ENCODE data around the gene DNTTIP2. TPM values are rescaled to one million over a fixed set of nuclear protein-coding genes. Genes with fewer than 3 reads are reported as not detected.

The DNTTIP2 gene
- polyA plus RNA-seq, 1 donor from 2014 or later = 43.8 TPM

- no peaks in the 10 kb centered on the region for H3K9me3 ChIP-seq (ENCODE audit: low read length)
- no peaks in the 10 kb centered on the region for H3K79me2 ChIP-seq (replicated peaks; ENCODE audit: insufficient read depth, low read length)
- TF ChIP-seq SMC3 (conservative IDR thresholded peaks at IDR 0.05; ENCODE audit: poor library complexity) = no peak
- no peak for TF ChIP-seq EZH2 (IDR thresholded peaks at IDR 0.05; ENCODE audit: borderline replicate concordance, insufficient read depth, low read length, poor library complexity, severe bottlenecking)
- TF ChIP-seq, protein P1, sequence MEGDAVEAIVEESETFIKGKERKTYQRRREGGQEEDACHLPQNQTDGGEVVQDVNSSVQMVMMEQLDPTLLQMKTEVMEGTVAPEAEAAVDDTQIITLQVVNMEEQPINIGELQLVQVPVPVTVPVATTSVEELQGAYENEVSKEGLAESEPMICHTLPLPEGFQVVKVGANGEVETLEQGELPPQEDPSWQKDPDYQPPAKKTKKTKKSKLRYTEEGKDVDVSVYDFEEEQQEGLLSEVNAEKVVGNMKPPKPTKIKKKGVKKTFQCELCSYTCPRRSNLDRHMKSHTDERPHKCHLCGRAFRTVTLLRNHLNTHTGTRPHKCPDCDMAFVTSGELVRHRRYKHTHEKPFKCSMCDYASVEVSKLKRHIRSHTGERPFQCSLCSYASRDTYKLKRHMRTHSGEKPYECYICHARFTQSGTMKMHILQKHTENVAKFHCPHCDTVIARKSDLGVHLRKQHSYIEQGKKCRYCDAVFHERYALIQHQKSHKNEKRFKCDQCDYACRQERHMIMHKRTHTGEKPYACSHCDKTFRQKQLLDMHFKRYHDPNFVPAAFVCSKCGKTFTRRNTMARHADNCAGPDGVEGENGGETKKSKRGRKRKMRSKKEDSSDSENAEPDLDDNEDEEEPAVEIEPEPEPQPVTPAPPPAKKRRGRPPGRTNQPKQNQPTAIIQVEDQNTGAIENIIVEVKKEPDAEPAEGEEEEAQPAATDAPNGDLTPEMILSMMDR (IDR thresholded peaks at IDR 0.05; ENCODE audit: poor library complexity, severe bottlenecking) = no peak
- TF ChIP-seq RAD21 (conservative IDR thresholded peaks at IDR 0.05) = no peak
- TF ChIP-seq REST (IDR thresholded peaks at IDR 0.05; ENCODE audit: borderline replicate concordance) = no peak
- TF ChIP-seq EP300 (conservative IDR thresholded peaks at IDR 0.05; ENCODE audit: poor library complexity, severe bottlenecking) = no peak
- TF ChIP-seq MXI1 (conservative IDR thresholded peaks at IDR 0.05; ENCODE audit: poor library complexity, severe bottlenecking) = no peak
- no peak for TF ChIP-seq POLR2AphosphoS5 (IDR thresholded peaks at IDR 0.05)
- no peak for TF ChIP-seq TAF1 (IDR thresholded peaks at IDR 0.05; ENCODE audit: low read depth)
- H4K20me1 ChIP-seq (ENCODE audit: insufficient read depth) = no peaks in the 10 kb centered on the region
- H3F3A ChIP-seq (ENCODE audit: insufficient read depth, low read length, poor library complexity, severe bottlenecking) = no peaks in the 10 kb centered on the region
- no peaks in the 10 kb centered on the region for H3K9me2 ChIP-seq (ENCODE audit: insufficient read depth, low read length)
- H3K4me2 ChIP-seq (ENCODE audit: low read length) = no peak overlapping the region
- H3K27me3 ChIP-seq (ENCODE audit: insufficient read depth, low read depth, low read length) = no peaks in the 10 kb centered on the region
- no peaks in the 10 kb centered on the region for H3K36me3 ChIP-seq (ENCODE audit: insufficient read depth, low read length)
- H3K4me3 ChIP-seq (ENCODE audit: low read length) = no peak overlapping the region
- no peak overlapping the region for H3K27ac ChIP-seq (ENCODE audit: low read length)
- H2AFZ ChIP-seq (ENCODE audit: low read depth, low read length) = no peak overlapping the region
- H3K9ac ChIP-seq (ENCODE audit: low read length) = no peak overlapping the region
Measured at GRCh38 chr1:93820554-93821422, 58.2 kb downstream of the DNTTIP2 start.

GRCh38 chr1:93818570-93818959 lies 60.4 kb downstream of the DNTTIP2 start:
- no peaks in the 10 kb centered on the region for H4K20me1 ChIP-seq (ENCODE audit: insufficient read depth)
- H3K9me2 ChIP-seq (ENCODE audit: insufficient read depth, low read length) = no peaks in the 10 kb centered on the region
- no peak overlapping the region for H3K9ac ChIP-seq (ENCODE audit: low read length)
- H3K4me3 ChIP-seq (ENCODE audit: low read length) = no peak overlapping the region
- no peaks in the 10 kb centered on the region for H3K9me3 ChIP-seq (ENCODE audit: low read length)
- H3K27me3 ChIP-seq (ENCODE audit: insufficient read depth, low read depth, low read length) = no peaks in the 10 kb centered on the region
- no peak for TF ChIP-seq REST (IDR thresholded peaks at IDR 0.05; ENCODE audit: borderline replicate concordance)
- TF ChIP-seq EP300 (conservative IDR thresholded peaks at IDR 0.05; ENCODE audit: poor library complexity, severe bottlenecking) = no peak
- TF ChIP-seq SMC3 (conservative IDR thresholded peaks at IDR 0.05; ENCODE audit: poor library complexity) = no peak
- no peak for TF ChIP-seq MXI1 (conservative IDR thresholded peaks at IDR 0.05; ENCODE audit: poor library complexity, severe bottlenecking)
- H3F3A ChIP-seq (ENCODE audit: insufficient read depth, low read length, poor library complexity, severe bottlenecking) = no peaks in the 10 kb centered on the region
- H2AFZ ChIP-seq (ENCODE audit: low read depth, low read length) = no peak overlapping the region
- no peaks in the 10 kb centered on the region for H3K36me3 ChIP-seq (ENCODE audit: insufficient read depth, low read length)
- no peaks in the 10 kb centered on the region for H3K79me2 ChIP-seq (replicated peaks; ENCODE audit: insufficient read depth, low read length)
- no peak overlapping the region for H3K27ac ChIP-seq (ENCODE audit: low read length)
- H3K4me2 ChIP-seq (ENCODE audit: low read length) = no peak overlapping the region

Measured in neural cell (in vitro differentiated cells).